NCI-H748 treated with DMSO at 0.1 percent for 48 hours (cell line): Measurements from ENCODE around the gene CXCL6.

Source experiments
- DNase-seq: peaks from one replicate; lab custom pipeline; 2025; lab: John Stamatoyannopoulos, UW

CXCL6 gene

DNA sequence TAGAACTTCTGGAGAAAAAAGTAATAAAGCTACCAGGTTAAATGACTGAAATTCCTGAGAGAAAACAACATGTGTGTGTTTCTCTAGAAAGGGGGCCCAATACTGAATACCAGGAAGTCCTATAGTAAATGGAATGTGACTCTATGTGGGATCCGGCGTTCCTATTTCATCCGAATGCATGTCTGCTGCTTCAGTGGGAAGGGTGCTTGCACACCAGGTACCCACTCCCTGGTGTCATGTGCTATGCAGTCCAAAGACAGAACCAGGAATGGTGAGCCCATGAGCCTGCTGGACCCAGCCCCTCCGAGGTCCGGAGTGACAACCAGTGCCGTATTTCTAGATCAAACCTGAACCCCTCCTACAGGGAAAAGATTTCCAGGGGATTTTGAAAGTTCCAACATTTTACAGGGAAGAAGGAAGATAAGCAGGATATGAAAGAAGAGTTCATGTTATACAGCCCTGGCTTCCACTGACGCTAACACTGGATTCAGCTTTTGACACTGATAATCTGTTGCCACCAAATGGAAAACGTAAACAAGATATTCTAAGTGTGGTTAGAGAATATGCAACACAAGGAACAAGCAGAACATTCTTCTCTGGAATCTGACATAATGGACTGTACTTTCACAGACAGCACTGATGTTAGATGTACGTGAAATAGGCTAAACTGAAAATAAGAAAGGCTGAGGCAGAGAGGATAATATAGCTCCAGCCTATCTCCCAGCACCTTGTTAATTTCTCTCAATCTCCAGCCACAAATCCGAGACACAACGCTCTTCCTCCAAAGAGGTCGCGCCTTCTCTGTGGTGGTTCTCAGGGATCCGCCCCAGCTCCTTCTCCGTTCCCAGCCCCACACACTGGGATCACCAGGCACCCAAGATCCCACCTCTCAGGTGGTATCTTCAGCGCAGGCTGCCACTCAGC lies 32.0 kb downstream of the CXCL6 start:
- DNase-seq: no peak

DNA sequence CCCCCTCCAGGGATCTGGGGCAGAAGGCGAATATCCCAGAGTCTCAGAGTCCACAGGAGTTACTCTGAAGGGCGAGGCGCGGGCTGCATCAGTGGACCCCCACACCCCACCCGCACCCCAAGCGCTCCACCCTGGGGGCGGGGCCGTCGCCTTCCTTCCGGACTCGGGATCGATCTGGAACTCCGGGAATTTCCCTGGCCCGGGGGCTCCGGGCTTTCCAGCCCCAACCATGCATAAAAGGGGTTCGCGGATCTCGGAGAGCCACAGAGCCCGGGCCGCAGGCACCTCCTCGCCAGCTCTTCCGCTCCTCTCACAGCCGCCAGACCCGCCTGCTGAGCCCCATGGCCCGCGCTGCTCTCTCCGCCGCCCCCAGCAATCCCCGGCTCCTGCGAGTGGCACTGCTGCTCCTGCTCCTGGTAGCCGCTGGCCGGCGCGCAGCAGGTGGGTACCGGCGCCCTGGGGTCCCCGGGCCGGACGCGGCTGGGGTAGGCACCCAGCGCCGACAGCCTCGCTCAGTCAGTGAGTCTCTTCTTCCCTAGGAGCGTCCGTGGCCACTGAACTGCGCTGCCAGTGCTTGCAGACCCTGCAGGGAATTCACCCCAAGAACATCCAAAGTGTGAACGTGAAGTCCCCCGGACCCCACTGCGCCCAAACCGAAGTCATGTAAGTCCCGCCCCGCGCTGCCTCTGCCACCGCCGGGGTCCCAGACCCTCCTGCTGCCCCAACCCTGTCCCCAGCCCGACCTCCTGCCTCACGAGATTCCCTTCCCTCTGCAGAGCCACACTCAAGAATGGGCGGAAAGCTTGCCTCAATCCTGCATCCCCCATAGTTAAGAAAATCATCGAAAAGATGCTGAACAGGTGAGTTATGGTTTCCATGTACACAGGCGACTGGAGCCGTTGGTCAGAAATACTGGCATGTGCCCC lies 32.9 kb downstream of the CXCL6 start, which contains the start of gene CXCL1:
CXCL1 (plus strand) TSS at position 264 of the 926 bp plus-strand sequence; CDS start at position 342, 78 bp downstream.
- no peak for DNase-seq

DNA sequence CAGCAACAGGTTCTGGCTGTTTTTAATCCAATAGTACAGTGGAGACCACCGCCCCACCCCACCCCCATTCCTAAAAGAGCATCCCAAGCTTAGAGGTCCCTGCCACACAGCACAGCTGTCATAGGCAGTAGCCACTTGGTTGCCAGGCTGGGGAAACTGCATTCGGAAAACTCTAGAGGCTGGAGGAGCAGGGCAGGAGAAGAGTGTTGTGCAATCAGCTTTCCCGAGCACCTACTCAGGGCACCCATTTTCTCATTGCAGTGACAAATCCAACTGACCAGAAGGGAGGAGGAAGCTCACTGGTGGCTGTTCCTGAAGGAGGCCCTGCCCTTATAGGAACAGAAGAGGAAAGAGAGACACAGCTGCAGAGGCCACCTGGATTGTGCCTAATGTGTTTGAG lies 33.8 kb downstream of the CXCL6 start:
- DNase-seq: no peak

DNA sequence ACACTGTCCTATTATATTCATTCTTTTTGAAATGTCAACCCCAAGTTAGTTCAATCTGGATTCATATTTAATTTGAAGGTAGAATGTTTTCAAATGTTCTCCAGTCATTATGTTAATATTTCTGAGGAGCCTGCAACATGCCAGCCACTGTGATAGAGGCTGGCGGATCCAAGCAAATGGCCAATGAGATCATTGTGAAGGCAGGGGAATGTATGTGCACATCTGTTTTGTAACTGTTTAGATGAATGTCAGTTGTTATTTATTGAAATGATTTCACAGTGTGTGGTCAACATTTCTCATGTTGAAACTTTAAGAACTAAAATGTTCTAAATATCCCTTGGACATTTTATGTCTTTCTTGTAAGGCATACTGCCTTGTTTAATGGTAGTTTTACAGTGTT lies 34.3 kb downstream of the CXCL6 start:
- DNase-seq: no peak

DNA sequence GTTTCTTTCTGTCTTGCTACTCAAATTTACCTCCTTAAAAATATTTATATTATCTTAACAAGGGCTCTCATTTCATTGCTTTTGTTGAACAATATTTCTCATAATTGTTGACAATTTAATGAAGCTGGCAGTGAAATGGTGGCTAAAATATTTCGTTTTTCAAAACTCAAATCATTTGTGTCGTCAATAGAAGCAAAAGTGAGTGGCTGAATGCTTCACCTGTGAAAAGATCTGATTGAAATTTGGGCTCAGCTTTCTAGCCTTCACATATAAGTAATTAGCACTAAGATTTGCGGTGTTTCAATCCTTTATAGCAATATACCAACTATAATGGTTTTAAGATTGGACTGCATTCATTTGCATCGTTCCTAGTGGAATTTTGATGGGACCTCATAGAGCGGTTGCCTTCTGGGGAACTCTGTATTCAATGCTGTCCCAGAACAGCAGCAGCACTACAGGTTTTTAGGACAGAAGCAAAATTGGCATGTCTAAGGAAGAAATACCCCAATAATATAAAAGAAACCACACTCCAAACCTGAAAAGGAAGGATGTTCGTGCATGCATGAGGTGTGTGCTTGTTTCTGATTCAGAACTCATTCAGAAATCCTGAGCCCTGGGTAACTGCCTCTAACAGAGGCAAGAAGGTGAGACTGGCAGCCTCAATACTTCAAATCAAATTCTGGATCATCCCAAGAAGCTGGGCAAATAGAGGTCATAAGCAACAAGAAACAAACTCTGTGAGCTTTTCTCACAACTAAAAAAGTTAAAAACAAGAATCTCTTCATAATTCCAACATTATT lies 35.2 kb downstream of the CXCL6 start:
- no peak for DNase-seq

DNA sequence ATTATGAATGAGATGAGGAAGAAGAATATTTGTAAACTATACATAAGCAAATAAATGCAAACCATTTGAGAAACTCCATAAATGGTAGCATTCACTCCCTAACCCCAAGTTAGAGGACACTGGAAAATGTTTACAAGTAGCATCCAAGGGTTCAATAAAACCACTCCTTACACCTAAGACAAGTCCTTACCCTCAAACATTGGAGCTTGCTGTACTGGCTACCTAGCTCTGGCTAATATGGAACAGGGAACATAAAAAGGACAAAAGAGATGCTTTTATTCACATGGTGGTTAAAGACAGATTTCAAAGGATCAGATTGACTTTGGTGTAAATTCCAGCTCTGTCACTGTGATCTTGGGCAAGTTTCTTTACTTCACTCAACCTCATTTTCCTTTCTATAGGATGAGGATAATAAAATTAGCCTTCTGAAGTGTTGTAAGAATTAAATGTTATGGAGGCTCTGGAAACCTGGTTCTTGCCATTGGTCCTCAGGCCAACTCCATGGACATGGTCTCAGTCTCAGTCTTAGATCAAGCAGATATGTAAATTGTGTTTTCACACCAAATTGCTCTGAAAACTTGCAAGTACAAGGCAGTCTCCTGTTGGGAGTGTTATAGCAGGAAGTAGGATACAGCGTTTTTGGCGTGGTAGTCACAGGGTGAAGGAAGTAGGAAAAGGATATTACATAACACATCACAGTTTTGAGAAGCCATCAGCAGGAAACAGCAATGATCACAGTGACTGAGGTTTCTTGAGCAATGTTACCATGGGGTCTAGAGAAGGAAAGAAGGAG lies 36.0 kb downstream of the CXCL6 start:
- no peak for DNase-seq

DNA sequence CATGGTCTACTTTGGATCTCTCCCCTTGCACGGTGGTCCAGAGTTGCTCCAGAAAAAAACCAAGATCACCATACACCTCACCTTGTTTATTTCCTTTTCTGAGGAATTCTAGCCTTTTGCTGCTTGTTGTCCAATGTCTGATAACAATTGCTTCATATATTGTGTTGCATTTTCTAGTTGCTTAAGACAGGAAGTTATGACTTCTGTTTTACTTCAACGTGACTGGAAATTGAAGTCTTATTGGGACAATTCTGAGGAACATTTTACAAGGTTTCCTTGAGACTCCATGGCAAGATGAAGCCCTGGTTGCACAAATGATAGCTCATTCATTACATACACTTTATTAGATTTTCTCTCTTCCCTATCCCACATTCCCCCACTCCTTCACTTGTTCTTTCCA lies 37.9 kb downstream of the CXCL6 start:
- DNase-seq: no peak

DNA sequence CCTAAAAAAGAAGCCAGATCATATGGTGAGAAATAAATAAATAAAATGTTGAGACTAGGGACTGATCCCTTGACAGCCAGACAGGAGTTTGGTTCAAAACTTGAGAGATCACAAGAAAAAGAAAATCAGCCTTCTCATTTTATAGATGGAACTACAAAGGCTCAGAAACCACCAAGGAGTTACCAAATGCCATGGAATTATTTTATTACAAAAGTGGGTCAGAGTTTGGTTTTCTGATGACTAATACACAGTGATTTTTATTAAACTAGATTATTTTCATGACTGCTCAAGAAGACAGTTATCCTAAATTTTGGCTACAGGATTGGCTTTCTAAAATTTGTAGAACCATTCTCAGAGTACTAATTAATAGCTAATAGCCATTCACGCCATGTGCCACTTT lies 38.9 kb downstream of the CXCL6 start:
- no peak for DNase-seq

DNA sequence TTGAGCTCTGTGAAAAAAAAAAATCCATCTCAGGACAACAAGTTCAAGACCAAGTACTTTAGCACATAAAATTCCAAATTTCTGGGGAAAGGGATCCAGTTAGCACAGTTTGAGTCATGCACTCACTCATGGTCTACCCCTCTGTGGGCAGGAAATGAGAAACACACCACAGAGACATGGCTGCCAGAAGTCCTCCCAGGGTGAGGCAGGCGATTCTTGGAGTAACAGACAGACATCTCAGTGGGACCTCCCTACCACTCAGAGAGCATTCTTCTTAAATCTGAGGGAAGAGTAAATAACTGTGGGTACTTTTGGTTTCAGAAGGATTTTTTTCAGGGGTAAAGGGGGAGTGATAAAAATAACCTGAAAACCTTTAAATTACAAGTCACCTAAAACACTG lies 46.8 kb downstream of the CXCL6 start:
- DNase-seq: no peak

DNA sequence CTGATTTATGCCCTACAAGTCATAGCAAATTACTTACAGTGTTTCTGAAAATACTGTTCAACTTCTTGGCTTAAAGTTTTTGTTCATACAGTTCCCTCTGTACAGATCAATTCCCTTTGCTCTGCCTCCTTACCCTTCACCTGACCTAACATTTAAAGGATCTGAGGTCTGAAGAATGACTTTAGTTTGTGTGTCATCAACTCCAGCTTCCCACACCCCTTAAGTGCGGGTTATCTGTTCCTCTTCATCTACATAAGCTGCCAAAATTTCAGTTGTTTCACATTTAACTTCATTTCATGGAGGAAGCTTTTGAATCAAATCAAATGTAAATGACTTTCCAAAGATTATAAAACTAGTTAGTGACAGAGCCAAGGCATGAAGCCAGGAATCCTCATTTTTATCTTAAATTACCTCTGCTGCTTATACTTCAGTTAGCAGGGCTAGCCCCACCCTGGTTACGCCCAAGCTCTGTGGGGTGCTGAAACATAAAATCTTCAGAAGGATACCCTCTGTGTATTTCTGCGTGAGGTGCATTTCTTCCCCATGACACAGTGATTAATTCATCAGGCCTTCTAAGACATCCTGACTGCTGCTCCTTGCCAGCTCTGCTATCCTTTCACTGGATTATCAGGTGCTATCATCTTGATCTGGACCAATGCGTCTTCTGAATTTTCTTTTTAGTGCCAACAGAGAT lies 49.2 kb downstream of the CXCL6 start:
- no peak for DNase-seq
